SK-MEL-5 (cell line): ENCODE data around the gene HOXA3. TPM values are rescaled to one million over a fixed set of nuclear protein-coding genes. Genes with fewer than 3 reads are reported as not detected.

Source experiments
- DNase-seq: peaks from one replicate; pipeline ENCODE4 v3.0.0-alpha.2; 2016; ENCODE audit warnings: low read depth, low spot score
- in situ Hi-C: cut with HindIII; loops from 2 replicates; pipeline ENCODE4 v1.10.0; 2016; ENCODE audit warnings: low sequenced_read_pairs, high pct_unique_total_duplicates, low pct_unique_long_range_greater_than_20kb
- total RNA-seq: library from RNA; depleted of rRNA; stranded (reverse); fragments of >200 nt; shearing (Covaris generic); gene quantifications from 2 replicates; pipeline ENCODE4 v1.2.3, GENCODE V29; 2014

Gene HOXA3
- total RNA-seq, 1 experiment from 2014 or later = 3.5 TPM

GRCh38 chr7:27141923-27142579 is 10.3 kb downstream of the HOXA3 start:
- in situ Hi-C loops = no loop called here
- DNase-seq = no peak

- DNase-seq = no peak
- in situ Hi-C loops = no loop called here
These were observed 11.1 kb downstream of the HOXA3 start for GRCh38 chr7:27141137-27141922.

GRCh38 chr7:27140126-27140857 is 12.1 kb downstream of the HOXA3 start:
- DNase-seq = no peak
- in situ Hi-C loops = no loop called here

GRCh38 chr7:27139334-27140125 is 12.9 kb downstream of the HOXA3 start:
- no peak for DNase-seq
- in situ Hi-C loops = no loop called here

GRCh38 chr7:27138985-27139333 is 13.4 kb downstream of the HOXA3 start:
- in situ Hi-C loops = no loop called here
- DNase-seq = no peak

GRCh38 chr7:27138472-27138871 is 13.9 kb downstream of the HOXA3 start:
- no peak for DNase-seq
- in situ Hi-C loops = no loop called here

GRCh38 chr7:27137640-27138315 is 14.6 kb downstream of the HOXA3 start:
- no peak for DNase-seq
- in situ Hi-C loops = no loop called here

GRCh38 chr7:27134392-27134791 is 18.0 kb downstream of the HOXA3 start:
- peak; percentile 43 for DNase-seq
- in situ Hi-C loops = no loop called here

GRCh38 chr7:27133409-27134231 is 18.8 kb downstream of the HOXA3 start:
- peak; percentile 37 for DNase-seq
- in situ Hi-C loops = no loop called here

- in situ Hi-C loops = no loop called here
- DNase-seq = no peak
These were observed 19.4 kb downstream of the HOXA3 start for GRCh38 chr7:27132978-27133377.

- in situ Hi-C loops = no loop called here
- no peak for DNase-seq
These were observed 20.2 kb downstream of the HOXA3 start for GRCh38 chr7:27132214-27132613.

- DNase-seq = no peak
- in situ Hi-C loops = no loop called here
These were observed 21.0 kb downstream of the HOXA3 start for GRCh38 chr7:27131390-27131819.

GRCh38 chr7:27130540-27131389 is 21.6 kb downstream of the HOXA3 start, which contains the start of gene HOXA4:
HOXA4 (minus strand) TSS chr7:27130757; CDS start chr7:27130733, 24 bp downstream.
- peak; percentile 77 for DNase-seq
- in situ Hi-C loops = no loop called here

- in situ Hi-C loops = loop anchor here (10.0 kb wide), 1 partner anchor 275 kb away; no protein-coding TSS in a partner anchor
- peak; percentile 24 for DNase-seq
These were observed 22.4 kb downstream of the HOXA3 start for GRCh38 chr7:27129729-27130539.
